HuH-7 (cell line): ENCODE measurements around the gene PIP4K2A.
"Not testable (repeated sequence)": the region's sequence is repeated elsewhere in the genome, so short reads cannot be mapped to it uniquely, and the experiment has no call there.

Experiments
- DNase-seq: peaks from one replicate; pipeline ENCODE4 v3.0.0; 2011; ENCODE audit warnings: low spot score

PIP4K2A gene

GRCh38 chr10:22714479-22715289 lies at the start of gene PIP4K2A:
Gene PIP4K2A (minus strand): TSS chr10:22714578. CDS start chr10:22714326, 252 bp downstream.
- peak; percentile 81 for DNase-seq

GRCh38 chr10:22761569-22762220 lies 47.3 kb upstream of the PIP4K2A start:
- no peak for DNase-seq

GRCh38 chr10:22760025-22760424 lies 45.6 kb upstream of the PIP4K2A start:
- DNase-seq, result no peak

GRCh38 chr10:22758867-22759266 lies 44.5 kb upstream of the PIP4K2A start:
- DNase-seq, result no peak

- no peak for DNase-seq
Measured at GRCh38 chr10:22754296-22754695, 39.9 kb upstream of the PIP4K2A start.

- DNase-seq, result no peak
Measured at GRCh38 chr10:22753786-22754185, 39.4 kb upstream of the PIP4K2A start.

GRCh38 chr10:22752272-22752889 lies 38.0 kb upstream of the PIP4K2A start:
- no peak for DNase-seq

- no peak for DNase-seq
Measured at GRCh38 chr10:22750131-22750530, 35.8 kb upstream of the PIP4K2A start.

- not testable (repeated sequence) for DNase-seq
Measured at GRCh38 chr10:22744858-22745257, 30.5 kb upstream of the PIP4K2A start.

GRCh38 chr10:22742678-22743077 lies 28.3 kb upstream of the PIP4K2A start:
- DNase-seq, result no peak

GRCh38 chr10:22741631-22742030 lies 27.3 kb upstream of the PIP4K2A start:
- not testable (repeated sequence) for DNase-seq

- DNase-seq, result no peak
Measured at GRCh38 chr10:22740180-22740579, 25.8 kb upstream of the PIP4K2A start.

GRCh38 chr10:22737587-22737986 lies 23.2 kb upstream of the PIP4K2A start:
- no peak for DNase-seq

GRCh38 chr10:22736134-22736533 lies 21.8 kb upstream of the PIP4K2A start:
- no peak for DNase-seq

GRCh38 chr10:22733992-22734391 lies 19.6 kb upstream of the PIP4K2A start:
- DNase-seq, result no peak

GRCh38 chr10:22727663-22728062 lies 13.3 kb upstream of the PIP4K2A start:
- DNase-seq, result no peak

GRCh38 chr10:22727112-22727511 lies 12.7 kb upstream of the PIP4K2A start:
- no peak for DNase-seq

- DNase-seq, result no peak
Measured at GRCh38 chr10:22724773-22725172, 10.4 kb upstream of the PIP4K2A start.

- DNase-seq, result no peak
Measured at GRCh38 chr10:22723783-22724182, 9.4 kb upstream of the PIP4K2A start.

GRCh38 chr10:22723343-22723779 lies 9.0 kb upstream of the PIP4K2A start:
- DNase-seq, result no peak

- no peak for DNase-seq
Measured at GRCh38 chr10:22722626-22723169, 8.3 kb upstream of the PIP4K2A start.

- DNase-seq, result no peak
Measured at GRCh38 chr10:22720667-22721066, 6.3 kb upstream of the PIP4K2A start.
